Measurements from ENCODE around the gene PRKCB. TPM values are rescaled to one million over a fixed set of nuclear protein-coding genes. Genes with fewer than 3 reads are reported as not detected.

PRKCB gene
- total and polyA plus RNA-seq, 12 donors: 0.30 to 8.8 (median 1.1) TPM

- Histone ChIP-seq H3K4me1 (peaks cover 0 to 29% (median 0%) of the 10 kb centered on the region in 9 donors), H3K4me3 (no peak overlapping the region), H3K27ac (peak overlapping the region in 1 of 10 donors; percentile 22), H3K36me3 (no peaks in the 10 kb centered on the region), H3K27me3 (peaks cover 0 to 14% (median 0%) of the 10 kb centered on the region in 7 donors), H3K9me3 (no peaks in the 10 kb centered on the region)
- DNase-seq (no peak), ATAC-seq (no peak)
- WGBS, 2 donors: 67 to 72% methylated on average over 5 of the region's 5 CpGs
- no peak for TF ChIP-seq CTCF (IDR thresholded peaks at IDR 0.05)
- intact Hi-C loops (cut with DNase I): no loop called here
Observed at GRCh38 chr16:23960081-23960885, 124.5 kb downstream of the PRKCB start.

DNA sequence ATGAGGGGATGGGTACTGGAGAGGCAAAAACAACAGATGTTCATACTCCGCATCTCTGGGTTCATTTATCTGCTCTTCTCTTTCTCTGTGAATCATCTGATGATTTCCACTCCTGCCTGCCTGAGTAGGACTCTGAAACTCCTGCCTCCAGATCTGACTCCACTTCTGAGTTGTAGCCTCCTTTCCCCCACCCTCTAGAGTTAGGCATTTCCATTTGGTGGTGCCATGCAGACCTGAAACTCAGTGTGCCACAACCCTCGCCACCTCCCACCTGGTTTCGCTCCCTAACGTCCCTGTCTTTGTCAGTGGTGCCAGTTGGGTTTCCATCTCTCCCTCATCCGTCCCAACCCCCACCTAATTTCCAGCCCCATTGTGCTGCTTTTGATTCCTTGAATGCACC is 126.2 kb downstream of the PRKCB start:
- 79 to 86% methylated on average over 5 of the region's 5 CpGs for WGBS, 2 donors
- H3K27me3 ChIP-seq: peaks cover 0 to 23% (median 0%) of the 10 kb centered on the region in 7 donors
- H3K36me3 ChIP-seq: no peaks in the 10 kb centered on the region
- no peak overlapping the region for H3K27ac ChIP-seq
- ATAC-seq (no peak), DNase-seq (no peak)
- no peak for TF ChIP-seq CTCF (IDR thresholded peaks at IDR 0.05)
- peaks cover 0 to 32% (median 0%) of the 10 kb centered on the region in 9 donors for H3K4me1 ChIP-seq
- no peak overlapping the region for H3K4me3 ChIP-seq
- H3K9me3 ChIP-seq: no peaks in the 10 kb centered on the region
- intact Hi-C loops (cut with DNase I): no loop called here

- no peak for ATAC-seq
- WGBS, 2 donors: 68 to 75% methylated on average over 3 of the region's 3 CpGs
Observed at GRCh38 chr16:23964136-23964535, 128.4 kb downstream of the PRKCB start.

More at GRCh38 chr16:23964136-23964535, 128.4 kb downstream of the PRKCB start:
- no peak for DNase-seq
- peaks cover 0 to 24% (median 0%) of the 10 kb centered on the region in 7 donors for H3K27me3 ChIP-seq
- no peaks in the 10 kb centered on the region for H3K9me3 ChIP-seq
- no peak for TF ChIP-seq CTCF (IDR thresholded peaks at IDR 0.05)
- H3K36me3 ChIP-seq: no peaks in the 10 kb centered on the region
- H3K4me1 ChIP-seq: peaks cover 0 to 18% (median 0%) of the 10 kb centered on the region in 9 donors
- intact Hi-C loops (cut with DNase I): no loop called here
- no peak overlapping the region for H3K4me3 ChIP-seq
- H3K27ac ChIP-seq: no peak overlapping the region
